Stimulated activated naive CD8-positive, alpha-beta T cell treated with anti-CD3 and anti-CD28 coated beads, Interleukin-15, Interleukin-2, amounts not matched to agents 100 ng/mL and 50 ng/mL, for 24 hours (primary cell): ENCODE measurements around the gene ZNF512B.
A peak's percentile ranks its signal among the peaks of the same experiment; 100 is the strongest.
"Not testable (repeated sequence)": the region's sequence is repeated elsewhere in the genome, so short reads cannot be mapped to it uniquely, and the experiment has no call there.

Experiments used
- H3K27ac Mint-ChIP-seq: one replicate; pipeline ENCODE4 v1.8.0; 2021; ENCODE audit warnings: mild to moderate bottlenecking, mixed read lengths
- H3K27me3 Mint-ChIP-seq: one replicate; pipeline ENCODE4 v1.8.0; 2021; ENCODE audit warnings: mixed read lengths
- H3K36me3 Mint-ChIP-seq: one replicate; pipeline ENCODE4 v1.8.0; 2021; ENCODE audit warnings: low read depth, mixed read lengths
- H3K4me1 Mint-ChIP-seq: one replicate; pipeline ENCODE4 v1.8.0; 2021; ENCODE audit warnings: low read depth, mixed read lengths
- H3K4me3 Mint-ChIP-seq: one replicate; pipeline ENCODE4 v1.8.0; 2021; ENCODE audit warnings: mild to moderate bottlenecking, mixed read lengths
- H3K9me3 Mint-ChIP-seq: one replicate; pipeline ENCODE4 v1.8.0; 2021; ENCODE audit warnings: mixed read lengths

The ZNF512B gene

DNA sequence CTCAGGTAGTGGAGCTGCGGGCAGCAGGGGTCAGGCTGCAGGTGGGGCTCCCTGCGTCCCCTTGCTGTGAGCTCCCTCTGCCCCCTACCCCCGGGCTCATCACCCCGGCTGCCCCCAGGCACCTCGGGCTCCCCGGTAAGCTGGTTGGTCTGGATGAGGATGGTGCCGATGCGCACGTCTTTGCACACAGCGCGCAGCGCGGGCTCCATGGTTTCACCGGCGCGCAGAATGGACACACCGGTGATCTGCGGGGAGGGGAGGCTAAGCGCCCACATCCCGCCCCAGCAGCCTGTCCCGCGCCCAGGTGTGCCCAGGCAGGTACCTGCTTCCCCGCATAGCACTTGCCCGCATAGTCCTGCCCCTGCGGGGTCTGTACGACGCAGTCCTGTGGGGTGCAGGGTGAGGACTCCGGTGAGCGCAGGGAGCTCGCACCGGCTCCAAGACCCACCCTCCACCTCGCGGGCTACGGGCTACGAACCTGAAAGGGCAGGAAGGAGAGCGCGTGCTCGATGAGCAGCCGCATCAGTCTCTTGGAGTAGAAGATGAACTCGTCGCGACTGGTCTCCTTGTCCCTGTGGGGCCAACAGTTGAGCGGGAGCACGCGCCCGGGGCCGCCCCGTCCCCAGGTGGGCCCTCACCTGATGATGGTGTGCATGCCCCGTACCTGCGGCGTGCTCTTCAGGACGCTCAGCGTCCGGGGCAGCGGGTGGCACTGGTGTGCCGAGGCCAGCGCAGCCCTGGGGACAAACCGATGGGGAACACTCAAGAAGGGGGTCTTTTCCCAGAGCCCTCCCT, 29.1 kb downstream of the ZNF512B start:
- Mint-ChIP-seq H3K27me3 (no peaks in the 10 kb centered on the region), H3K27ac (peak overlapping the region; percentile 40), H3K4me3 (no peak overlapping the region), H3K4me1 (peaks cover 6% of the 10 kb centered on the region), H3K9me3 (no peaks in the 10 kb centered on the region), H3K36me3 (peaks cover 15% of the 10 kb centered on the region)

DNA sequence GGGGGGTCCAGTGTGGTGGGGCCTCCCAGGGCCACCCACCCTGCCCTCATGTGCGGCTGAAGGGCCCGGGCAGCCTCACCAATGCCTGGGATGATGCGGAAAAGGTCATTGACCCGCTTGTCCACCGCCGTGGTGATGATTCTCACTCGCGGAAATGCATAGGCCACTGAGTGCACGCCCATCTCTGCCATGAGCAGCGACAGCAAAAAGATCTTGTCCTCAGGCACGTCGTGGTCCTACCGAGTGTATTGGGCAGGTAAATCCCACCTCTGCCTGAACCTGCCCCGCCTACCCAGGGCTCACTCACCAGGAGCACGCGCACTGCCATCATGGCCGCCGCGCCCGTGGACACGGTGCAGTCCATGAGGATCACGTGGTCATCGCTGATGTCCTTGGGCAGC, 29.7 kb downstream of the ZNF512B start:
- H3K4me3 Mint-ChIP-seq = no peak overlapping the region
- H3K36me3 Mint-ChIP-seq = peaks cover 17% of the 10 kb centered on the region
- peaks cover 6% of the 10 kb centered on the region for H3K4me1 Mint-ChIP-seq
- no peaks in the 10 kb centered on the region for H3K27me3 Mint-ChIP-seq
- no peak overlapping the region for H3K27ac Mint-ChIP-seq
- H3K9me3 Mint-ChIP-seq = no peaks in the 10 kb centered on the region

DNA sequence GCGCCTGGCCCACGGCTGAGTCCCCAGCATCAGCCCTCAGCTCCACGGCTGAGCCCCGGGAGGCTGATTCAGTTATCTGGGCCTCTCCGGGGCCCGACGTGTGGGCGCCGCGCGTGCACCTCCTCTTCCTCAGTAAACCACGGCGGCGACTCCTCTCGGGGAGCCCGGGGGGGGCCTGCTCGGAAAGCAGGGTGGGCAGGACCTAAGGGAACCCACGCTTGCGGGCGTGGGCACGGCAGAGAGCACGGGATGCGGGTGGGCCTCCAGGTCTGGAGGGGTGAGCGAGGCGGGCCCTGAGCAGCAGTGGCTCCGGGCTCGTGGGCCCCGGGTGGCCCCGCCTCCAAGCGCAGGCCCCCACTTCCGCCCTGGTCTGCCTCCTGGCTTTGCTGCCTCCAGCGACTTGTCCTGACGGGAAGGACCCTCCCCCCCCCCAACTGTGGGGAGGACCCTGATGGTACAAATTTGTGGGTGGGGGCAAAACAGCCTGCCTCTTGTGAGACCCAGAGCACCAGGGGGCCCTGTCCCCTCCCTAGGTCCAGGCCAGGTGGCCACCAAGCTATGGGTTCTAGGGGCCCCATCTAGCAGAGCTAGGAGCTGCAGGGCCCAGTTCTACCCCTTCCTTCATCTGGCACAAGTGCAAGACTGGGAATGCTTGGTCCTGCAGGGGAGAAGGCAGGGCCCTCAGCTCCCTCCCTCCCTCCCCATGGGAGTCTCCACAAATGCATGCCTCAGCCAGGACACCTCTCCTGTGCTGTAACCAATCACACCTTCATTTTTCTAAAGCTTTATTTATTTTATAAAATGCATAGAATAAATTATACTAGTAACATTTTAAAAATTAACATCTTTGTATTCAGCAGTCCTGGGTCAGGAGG, 30.4 kb downstream of the ZNF512B start:
- no peaks in the 10 kb centered on the region for H3K27me3 Mint-ChIP-seq
- H3K9me3 Mint-ChIP-seq = no peaks in the 10 kb centered on the region
- peaks cover 6% of the 10 kb centered on the region for H3K4me1 Mint-ChIP-seq
- H3K4me3 Mint-ChIP-seq = no peak overlapping the region
- H3K27ac Mint-ChIP-seq = no peak overlapping the region
- H3K36me3 Mint-ChIP-seq = peaks cover 19% of the 10 kb centered on the region

DNA sequence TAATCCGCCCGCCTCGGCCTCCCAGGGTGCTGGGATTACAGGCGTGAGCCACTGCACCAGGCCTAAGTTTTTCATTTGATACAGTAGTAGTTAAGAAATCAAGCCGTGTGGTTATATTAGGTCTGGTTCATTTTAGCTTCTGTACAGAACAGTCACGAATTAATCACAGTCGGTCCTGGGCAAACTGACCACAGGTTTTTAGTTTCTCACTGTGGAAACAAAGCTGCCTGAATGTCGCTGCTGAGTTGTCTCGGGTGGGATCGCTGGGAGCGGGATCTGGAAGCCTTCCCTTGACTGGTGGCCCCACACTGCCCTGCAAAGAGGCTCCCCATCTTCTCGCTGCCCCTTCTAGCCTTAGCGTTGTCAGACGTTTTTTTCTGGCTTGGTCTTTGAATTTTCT, 32.1 kb downstream of the ZNF512B start:
- H3K27ac Mint-ChIP-seq = no peak overlapping the region
- H3K36me3 Mint-ChIP-seq = peaks cover 19% of the 10 kb centered on the region
- no peak overlapping the region for H3K4me3 Mint-ChIP-seq
- no peaks in the 10 kb centered on the region for H3K9me3 Mint-ChIP-seq
- no peaks in the 10 kb centered on the region for H3K27me3 Mint-ChIP-seq
- H3K4me1 Mint-ChIP-seq = peaks cover 6% of the 10 kb centered on the region

DNA sequence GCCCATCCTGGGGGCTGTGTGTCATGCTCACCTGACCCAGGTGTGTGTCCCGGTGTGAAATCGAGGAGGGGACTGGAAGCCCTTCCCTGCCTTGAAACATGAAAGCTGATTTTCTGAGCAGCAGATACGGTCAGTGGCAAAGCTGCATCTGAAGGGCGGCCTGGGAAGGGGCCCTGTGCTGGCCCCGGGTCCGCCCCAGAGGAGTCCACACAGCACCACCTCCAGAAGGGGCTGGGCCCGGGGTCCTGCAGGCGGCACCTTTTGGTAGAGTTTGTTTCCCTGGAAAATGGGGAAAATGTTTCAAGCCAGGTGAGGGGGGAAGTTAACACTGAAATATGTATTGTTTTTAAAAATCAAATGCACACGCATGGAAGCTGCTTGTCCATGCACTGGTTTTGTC, 34.3 kb downstream of the ZNF512B start:
- H3K27me3 Mint-ChIP-seq = no peaks in the 10 kb centered on the region
- peaks cover 36% of the 10 kb centered on the region for H3K36me3 Mint-ChIP-seq
- no peaks in the 10 kb centered on the region for H3K4me1 Mint-ChIP-seq
- no peaks in the 10 kb centered on the region for H3K9me3 Mint-ChIP-seq
- no peak overlapping the region for H3K27ac Mint-ChIP-seq
- no peak overlapping the region for H3K4me3 Mint-ChIP-seq

DNA sequence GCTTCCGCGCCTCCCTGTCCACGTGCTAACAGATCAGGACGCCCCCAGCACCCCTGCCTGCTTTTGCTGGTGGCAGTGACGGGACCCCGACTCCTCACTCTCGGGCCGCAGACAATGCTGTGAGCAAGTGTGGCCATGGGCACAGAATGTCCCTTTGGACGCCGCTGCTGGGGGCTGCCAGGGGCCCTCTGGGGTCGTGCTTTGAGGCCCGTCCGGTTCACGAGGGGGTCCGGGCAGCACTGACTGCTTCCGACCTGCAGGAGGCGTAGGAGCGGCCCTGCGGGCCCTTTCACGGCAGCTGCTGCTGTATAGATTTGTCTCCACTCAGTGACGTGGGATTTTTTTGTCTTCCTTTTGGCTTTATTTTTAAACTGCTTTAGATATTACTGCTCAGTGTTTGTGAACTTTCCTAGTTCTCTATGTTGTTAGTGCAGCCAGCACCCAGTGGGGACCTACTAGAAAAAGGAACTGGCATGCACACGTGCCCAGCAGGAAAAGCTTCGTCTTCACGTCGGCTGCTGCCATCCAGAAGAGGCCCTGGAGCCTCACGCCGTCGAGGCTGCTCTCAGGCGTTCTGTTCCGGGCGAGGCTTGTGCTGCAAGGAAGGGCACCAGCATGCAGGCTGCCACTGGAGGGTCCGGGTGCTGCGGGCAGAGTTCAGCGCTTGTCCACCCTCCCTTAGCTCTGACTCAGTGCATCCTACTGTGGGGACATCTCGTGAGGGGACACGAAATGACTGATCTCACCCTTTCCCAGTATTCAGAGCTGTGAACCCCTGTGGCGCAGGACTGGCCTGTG, 35.3 kb downstream of the ZNF512B start:
- H3K9me3 Mint-ChIP-seq = no peaks in the 10 kb centered on the region
- H3K27me3 Mint-ChIP-seq = no peaks in the 10 kb centered on the region
- H3K4me1 Mint-ChIP-seq = no peaks in the 10 kb centered on the region
- no peak overlapping the region for H3K4me3 Mint-ChIP-seq
- peaks cover 41% of the 10 kb centered on the region for H3K36me3 Mint-ChIP-seq
- no peak overlapping the region for H3K27ac Mint-ChIP-seq

DNA sequence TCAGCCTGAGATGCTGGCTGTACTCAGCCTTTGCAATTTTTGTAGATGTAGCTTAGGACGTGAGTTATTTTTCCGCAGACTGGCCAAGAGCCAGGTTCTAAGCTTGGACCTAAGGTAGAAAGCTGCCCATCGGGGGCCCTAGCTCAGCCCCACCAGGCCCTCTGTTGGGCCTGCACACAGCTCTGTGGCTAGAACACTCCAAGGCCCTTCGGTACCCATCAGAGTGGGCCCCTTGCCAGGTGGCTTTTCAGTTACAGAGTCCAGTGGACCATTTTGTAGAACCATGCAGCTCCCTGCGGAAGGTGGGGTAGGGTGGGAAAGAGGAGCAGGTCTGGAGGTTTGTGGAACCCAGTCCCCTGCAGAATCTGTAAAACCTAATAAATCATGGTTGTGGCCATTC, 36.1 kb downstream of the ZNF512B start:
- peaks cover 47% of the 10 kb centered on the region for H3K36me3 Mint-ChIP-seq

DNA sequence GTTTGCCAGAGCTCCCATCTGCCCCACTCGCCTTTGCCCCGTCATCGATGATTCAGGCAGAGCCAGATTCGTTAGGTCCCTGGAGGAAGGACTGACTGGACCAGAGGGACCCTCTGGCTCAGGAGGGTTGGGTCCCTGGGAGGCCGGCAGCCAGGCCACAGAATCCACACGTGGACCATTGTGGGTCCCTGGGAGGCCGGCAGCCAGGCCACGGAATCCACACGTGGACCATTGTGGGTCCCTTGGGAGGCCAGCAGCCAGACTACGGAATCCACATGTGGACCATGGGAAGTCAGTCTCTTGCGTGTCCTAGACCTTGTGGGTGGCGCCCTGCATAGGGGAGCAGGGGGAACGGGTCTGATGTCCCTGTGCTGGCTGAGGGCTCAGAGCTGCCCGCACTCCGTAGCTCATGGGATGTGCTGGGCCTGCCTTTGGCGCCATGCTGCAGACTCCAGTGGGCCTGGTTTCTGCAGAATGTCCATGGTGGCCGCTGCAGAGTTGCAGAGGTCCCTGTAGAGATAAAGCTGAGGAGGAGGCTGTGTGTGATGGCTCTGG, 37.0 kb downstream of the ZNF512B start:
- no peaks in the 10 kb centered on the region for H3K27me3 Mint-ChIP-seq
- no peaks in the 10 kb centered on the region for H3K9me3 Mint-ChIP-seq
- H3K27ac Mint-ChIP-seq = no peak overlapping the region
- H3K4me1 Mint-ChIP-seq = no peaks in the 10 kb centered on the region
- H3K4me3 Mint-ChIP-seq = no peak overlapping the region
- H3K36me3 Mint-ChIP-seq = peaks cover 55% of the 10 kb centered on the region

More for the DNA sequence above, 36.1 kb downstream of the ZNF512B start:
- no peak overlapping the region for H3K27ac Mint-ChIP-seq
- H3K9me3 Mint-ChIP-seq = no peaks in the 10 kb centered on the region
- H3K4me3 Mint-ChIP-seq = no peak overlapping the region
- no peaks in the 10 kb centered on the region for H3K4me1 Mint-ChIP-seq
- no peaks in the 10 kb centered on the region for H3K27me3 Mint-ChIP-seq

DNA sequence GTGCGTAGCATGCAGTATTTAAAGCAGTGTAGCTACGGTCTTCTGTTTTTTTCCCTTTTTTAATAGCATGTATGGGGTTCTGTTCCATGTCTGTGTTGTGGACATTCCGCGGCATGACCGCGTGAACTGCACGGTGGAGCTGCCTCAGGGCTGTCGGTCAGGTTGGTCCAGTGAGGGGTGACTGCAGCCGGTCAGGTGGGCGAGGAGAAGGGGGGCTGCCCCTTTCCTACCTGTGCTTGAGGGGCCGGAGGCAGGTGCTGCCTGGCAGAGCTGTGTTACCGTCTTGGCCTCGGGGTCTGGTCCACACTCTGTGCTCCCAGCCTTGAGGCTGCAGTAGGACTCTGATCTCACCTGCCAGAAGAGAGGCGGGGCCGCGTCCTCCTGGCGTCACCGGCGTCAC, 38.0 kb downstream of the ZNF512B start:
- Mint-ChIP-seq H3K4me1 (no peaks in the 10 kb centered on the region), H3K36me3 (peaks cover 57% of the 10 kb centered on the region), H3K27ac (no peak overlapping the region)

DNA sequence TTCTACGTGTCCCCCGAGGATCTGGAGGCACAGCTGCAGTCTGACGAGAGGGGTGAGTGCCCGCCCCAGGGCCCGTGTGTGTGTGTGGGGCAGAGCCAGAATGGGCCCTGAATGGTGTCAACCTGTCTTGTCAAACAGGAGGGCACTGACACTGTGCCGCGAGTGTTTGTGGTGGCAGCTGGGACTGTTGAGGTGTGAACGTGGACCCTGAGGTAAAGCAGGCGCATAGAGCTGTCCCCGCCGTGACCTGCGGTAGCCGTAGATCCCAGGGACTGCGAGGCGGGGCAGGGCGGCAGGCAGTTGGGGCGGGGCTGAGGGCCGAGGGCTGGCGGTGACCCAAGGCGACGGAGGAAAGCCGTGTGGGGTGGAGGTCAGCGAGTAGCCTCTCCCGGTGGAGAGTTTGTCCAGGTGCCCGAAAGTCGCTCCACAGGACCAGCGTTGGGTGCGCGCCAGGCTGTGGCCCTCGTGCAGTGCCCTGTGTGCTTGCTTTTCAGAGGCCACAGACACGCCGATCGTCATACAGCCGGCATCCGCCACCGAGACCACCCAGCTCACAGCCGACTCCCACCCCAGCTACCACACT, 38.7 kb downstream of the ZNF512B start:
- no peaks in the 10 kb centered on the region for H3K9me3 Mint-ChIP-seq
- H3K36me3 Mint-ChIP-seq = peaks cover 57% of the 10 kb centered on the region
- no peak overlapping the region for H3K4me3 Mint-ChIP-seq
- no peak overlapping the region for H3K27ac Mint-ChIP-seq
- H3K4me1 Mint-ChIP-seq = no peaks in the 10 kb centered on the region
- no peaks in the 10 kb centered on the region for H3K27me3 Mint-ChIP-seq

More for the DNA sequence above, 38.0 kb downstream of the ZNF512B start:
- Mint-ChIP-seq H3K27me3 (no peaks in the 10 kb centered on the region), H3K9me3 (no peaks in the 10 kb centered on the region), H3K4me3 (no peak overlapping the region)

DNA sequence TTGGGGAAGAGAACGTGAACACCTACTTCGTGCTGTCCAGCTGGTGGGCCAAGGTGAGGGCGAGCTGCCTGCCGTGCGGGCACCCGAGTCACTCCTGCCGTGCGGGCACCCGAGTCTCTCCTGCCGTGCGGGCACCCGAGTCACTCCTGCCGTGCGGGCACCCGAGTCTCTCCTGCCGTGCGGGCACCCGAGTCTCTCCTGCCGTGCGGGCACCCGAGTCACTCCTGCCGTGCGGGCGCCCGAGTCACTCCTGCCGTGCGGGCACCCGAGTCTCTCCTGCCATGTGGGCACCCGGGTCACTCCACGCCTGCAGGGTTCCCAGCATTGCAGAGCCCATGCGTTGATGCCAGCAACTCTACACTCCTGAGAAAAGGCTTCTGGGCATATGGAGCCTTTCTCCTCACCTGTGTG, 40.3 kb downstream of the ZNF512B start:
- H3K9me3 Mint-ChIP-seq, H3K4me1 Mint-ChIP-seq, H3K27ac Mint-ChIP-seq, H3K27me3 Mint-ChIP-seq, H3K4me3 Mint-ChIP-seq: not testable (repeated sequence)
- peaks cover 50% of the 10 kb centered on the region for H3K36me3 Mint-ChIP-seq

DNA sequence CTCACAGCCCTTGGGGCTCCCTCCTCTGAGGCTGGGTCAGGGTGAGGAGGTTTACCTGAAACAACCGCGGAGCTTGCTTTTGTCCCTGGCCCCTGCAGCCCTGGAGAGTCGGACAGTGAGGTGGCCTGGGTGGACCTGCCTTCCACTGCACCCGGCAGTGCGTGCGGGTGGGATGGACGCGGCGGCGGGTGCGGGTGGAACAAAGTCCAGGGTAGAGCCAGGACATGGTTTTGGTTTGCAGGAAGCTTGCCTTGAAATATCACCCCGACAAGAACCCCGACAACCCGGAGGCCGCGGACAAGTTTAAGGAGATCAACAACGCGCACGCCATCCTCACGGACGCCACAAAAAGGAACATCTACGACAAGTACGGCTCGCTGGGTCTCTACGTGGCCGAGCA, 40.7 kb downstream of the ZNF512B start:
- no peaks in the 10 kb centered on the region for H3K9me3 Mint-ChIP-seq
- no peak overlapping the region for H3K4me3 Mint-ChIP-seq
- no peaks in the 10 kb centered on the region for H3K4me1 Mint-ChIP-seq
- H3K27ac Mint-ChIP-seq = no peak overlapping the region
- peaks cover 50% of the 10 kb centered on the region for H3K36me3 Mint-ChIP-seq
- no peaks in the 10 kb centered on the region for H3K27me3 Mint-ChIP-seq

DNA sequence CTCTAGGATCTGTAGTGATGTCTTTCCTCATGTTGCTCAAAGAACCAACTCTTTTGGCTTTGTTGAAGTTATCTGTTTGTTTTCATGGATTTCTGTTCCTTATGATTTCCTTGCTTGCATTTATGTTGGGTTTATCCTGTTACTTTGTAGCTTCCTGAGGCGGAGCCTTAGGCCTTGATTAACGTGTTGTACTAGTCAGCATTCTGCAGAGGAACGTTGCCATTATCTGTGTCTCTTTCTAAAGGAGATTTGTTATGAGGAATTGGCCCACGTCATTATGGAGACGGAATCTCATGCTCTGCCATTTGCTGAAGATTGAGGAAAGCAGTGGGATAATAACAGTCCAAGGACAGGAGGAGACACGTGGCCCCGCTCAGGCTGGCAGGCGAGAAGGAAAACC, 43.4 kb downstream of the ZNF512B start:
- Mint-ChIP-seq H3K9me3 (no peaks in the 10 kb centered on the region), H3K27ac (no peak overlapping the region), H3K4me1 (no peaks in the 10 kb centered on the region), H3K36me3 (peaks cover 44% of the 10 kb centered on the region), H3K4me3 (no peak overlapping the region), H3K27me3 (no peaks in the 10 kb centered on the region)

DNA sequence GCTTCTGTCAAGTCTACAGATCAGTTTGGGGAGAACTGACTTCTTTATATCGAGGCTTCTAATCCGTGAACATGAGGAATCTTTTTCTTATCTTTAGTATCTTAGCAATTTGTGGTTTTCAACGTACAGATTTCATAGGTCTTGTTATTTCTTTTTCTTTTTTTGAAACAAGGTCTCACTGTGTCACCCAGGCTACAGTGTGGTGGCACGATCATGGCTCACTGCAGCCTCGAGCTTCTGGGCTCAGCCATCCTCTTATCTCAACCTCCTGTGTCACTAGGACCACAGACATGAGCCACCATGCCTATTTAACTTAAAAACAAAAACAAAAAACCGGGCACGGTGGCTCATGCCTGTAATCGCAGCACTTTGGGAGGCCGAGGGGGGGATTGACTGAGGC, 45.5 kb downstream of the ZNF512B start:
- H3K27ac Mint-ChIP-seq = no peak overlapping the region
- H3K36me3 Mint-ChIP-seq = peaks cover 32% of the 10 kb centered on the region

More for the DNA sequence above, 45.5 kb downstream of the ZNF512B start:
- H3K27me3 Mint-ChIP-seq = no peaks in the 10 kb centered on the region
- H3K4me1 Mint-ChIP-seq = no peaks in the 10 kb centered on the region
- no peak overlapping the region for H3K4me3 Mint-ChIP-seq
- no peaks in the 10 kb centered on the region for H3K9me3 Mint-ChIP-seq
